Esophagus squamous epithelium (tissue), 5 donors: Measurements from ENCODE around the gene CIRBP. TPM values are rescaled to one million over a fixed set of nuclear protein-coding genes. Genes with fewer than 3 reads are reported as not detected.

Experiments used
- DNase-seq: peaks from one replicate; lab custom pipeline; 2025; lab: John Stamatoyannopoulos, UW
- H3K27ac ChIP-seq, 4 donors: fragments of 200-600 bp; sonication (generic); one replicate each; pipeline ENCODE4 v1.5.1; 2016 to 2019; ENCODE audit warnings: mild to moderate bottlenecking in 1 of 4
- H3K27me3 ChIP-seq, 4 donors: fragments of 200-600 bp; sonication (generic); 1 replicate in 3 of 4; 2 replicates in 1 of 4; pipeline versions ENCODE4 v1.5.1 to v1.6.0; 2017 to 2021; ENCODE audit warnings: antibody characterized with exemption in 1 of 4
- H3K36me3 ChIP-seq, 3 donors: fragments of 200-600 bp; sonication (generic); one replicate each; pipeline ENCODE4 v1.5.1; 2016 to 2019
- H3K4me1 ChIP-seq, 3 donors: fragments of 200-600 bp; sonication (generic); one replicate each; pipeline ENCODE4 v1.5.1; 2017 to 2019
- H3K4me3 ChIP-seq, 4 donors: fragments of 200-600 bp; sonication (generic); 1 replicate in 3 of 4; 2 replicates in 1 of 4; pipeline ENCODE4 v1.5.1; 2016 to 2019; ENCODE audit warnings: mild to moderate bottlenecking in 2 of 4, moderate library complexity in 1 of 4
- H3K9me3 ChIP-seq, 3 donors: fragments of 200-600 bp; sonication (generic); one replicate each; pipeline ENCODE4 v1.5.1; 2016 to 2019
- POLR2A ChIP-seq, 4 donors: fragments of 450-650 bp; IDR thresholded peaks; one replicate each; pipeline ENCODE4 v1.6.1; 2017; ENCODE audit warnings: antibody characterized with exemption in 4 of 4, mild to moderate bottlenecking in 4 of 4, moderate library complexity in 3 of 4
- WGBS, 2 donors: methylation state at CpG; one replicate each; pipeline ENCODE4 v1.1.5; 2018; 5-methylcytosine and 5-hydroxymethylcytosine counted together
- intact Hi-C: fragments of 100-400 bp; cut with DNase I; formaldehyde crosslinking; loops from one replicate; pipeline ENCODE4 v1.15.0; 2022
- total RNA-seq, 4 donors: library from RNA; depleted of rRNA; stranded (reverse); fragments of >200 nt; gene quantifications; one replicate each; pipeline ENCODE4 v1.1.0, GENCODE V29; 2016
- TF ChIP-seq, protein P1 (sequence below), 6 experiments: fragments of 450-650 bp in 4 of 6; fragments of 200-600 bp in 2 of 6; sonication (generic) in 2 of 6; IDR thresholded peaks; one replicate each; pipeline ENCODE4 v1.5.1; 2016 to 2019; ENCODE audit warnings: antibody characterized with exemption in 6 of 6, mild to moderate bottlenecking in 4 of 6, moderate library complexity in 4 of 6
- donor health status: DM: yes; HTN: yes; CAD: no.

CIRBP gene
- total RNA-seq, 4 donors from 2014 or later: 116 to 415 (median 238) TPM

GRCh38 chr19:1324249-1324805, 55.2 kb downstream of the CIRBP start:
- Histone ChIP-seq H3K4me1 (peaks cover 4 to 16% (median 11%) of the 10 kb centered on the region in 3 donors), H3K4me3 (peak overlapping the region in 3 of 4 donors; percentile 39 to 57 (median 44)), H3K27me3 (peaks cover 0 to 66% (median 2%) of the 10 kb centered on the region in 4 donors), H3K9me3 (no peaks in the 10 kb centered on the region), H3K27ac (no peak overlapping the region), H3K36me3 (no peaks in the 10 kb centered on the region)
- no peak for TF ChIP-seq POLR2A (IDR thresholded peaks at IDR 0.05)
- TF ChIP-seq, protein P1, sequence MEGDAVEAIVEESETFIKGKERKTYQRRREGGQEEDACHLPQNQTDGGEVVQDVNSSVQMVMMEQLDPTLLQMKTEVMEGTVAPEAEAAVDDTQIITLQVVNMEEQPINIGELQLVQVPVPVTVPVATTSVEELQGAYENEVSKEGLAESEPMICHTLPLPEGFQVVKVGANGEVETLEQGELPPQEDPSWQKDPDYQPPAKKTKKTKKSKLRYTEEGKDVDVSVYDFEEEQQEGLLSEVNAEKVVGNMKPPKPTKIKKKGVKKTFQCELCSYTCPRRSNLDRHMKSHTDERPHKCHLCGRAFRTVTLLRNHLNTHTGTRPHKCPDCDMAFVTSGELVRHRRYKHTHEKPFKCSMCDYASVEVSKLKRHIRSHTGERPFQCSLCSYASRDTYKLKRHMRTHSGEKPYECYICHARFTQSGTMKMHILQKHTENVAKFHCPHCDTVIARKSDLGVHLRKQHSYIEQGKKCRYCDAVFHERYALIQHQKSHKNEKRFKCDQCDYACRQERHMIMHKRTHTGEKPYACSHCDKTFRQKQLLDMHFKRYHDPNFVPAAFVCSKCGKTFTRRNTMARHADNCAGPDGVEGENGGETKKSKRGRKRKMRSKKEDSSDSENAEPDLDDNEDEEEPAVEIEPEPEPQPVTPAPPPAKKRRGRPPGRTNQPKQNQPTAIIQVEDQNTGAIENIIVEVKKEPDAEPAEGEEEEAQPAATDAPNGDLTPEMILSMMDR (IDR thresholded peaks at IDR 0.05): no peak
- DNase-seq: no peak
- intact Hi-C loops: no loop called here
- 62 to 70% methylated on average over 8 to 9 of the region's 12 CpGs for WGBS, 2 donors

Other genes with a start within 250 kb of the CIRBP start
- gene TMEM259, start 248.2 kb upstream of the CIRBP start, total RNA-seq: 100 to 1,000 TPM; 101 to 182 (median 146) TPM
- not detected for gene RNU6-2, start 247.8 kb upstream of the CIRBP start, total RNA-seq
- 100 to 1,000 TPM in 2 of 4 donors, 10 to 100 TPM in 2; 79.0 to 125 (median 105) TPM for gene CNN2, start 242.7 kb upstream of the CIRBP start, total RNA-seq
- 10 to 100 TPM; 12.6 to 24.4 (median 18.7) TPM for gene ABCA7, start 229.2 kb upstream of the CIRBP start, total RNA-seq
- 10 to 100 TPM in 3 of 4 donors, 1 to 10 TPM in 1; 8.2 to 39.3 (median 12.5) TPM for gene ARHGAP45, start 202.2 kb upstream of the CIRBP start, total RNA-seq
- gene POLR2E, start 174.0 kb upstream of the CIRBP start, total RNA-seq: 100 to 1,000 TPM; 113 to 198 (median 166) TPM
- gene GPX4, start 165.3 kb upstream of the CIRBP start, total RNA-seq: 100 to 1,000 TPM; 108 to 405 (median 244) TPM
- 10 to 100 TPM; 31.3 to 84.3 (median 68.3) TPM for gene SBNO2, start 95.1 kb upstream of the CIRBP start, total RNA-seq
- gene STK11, start 63.6 kb upstream of the CIRBP start, total RNA-seq: 10 to 100 TPM; 59.3 to 68.5 (median 61.6) TPM
- gene CBARP, start 31.3 kb upstream of the CIRBP start, total RNA-seq: 1 to 10 TPM in 3 of 4 donors, under 1 TPM in 1; 0.38 to 1.6 (median 1.2) TPM
- 100 to 1,000 TPM in 3 of 4 donors, 10 to 100 TPM in 1; 83.4 to 171 (median 132) TPM for gene ATP5F1D, start 27.6 kb upstream of the CIRBP start, total RNA-seq
- gene MIDN, start 20.7 kb upstream of the CIRBP start, total RNA-seq: 10 to 100 TPM; 12.4 to 65.0 (median 40.4) TPM
- 10 to 100 TPM; 31.5 to 69.8 (median 50.5) TPM for gene FAM174C, start 6.2 kb downstream of the CIRBP start, total RNA-seq
- not detected for gene EFNA2, start 16.5 kb downstream of the CIRBP start, total RNA-seq
- gene NDUFS7, start 114.6 kb downstream of the CIRBP start, total RNA-seq: 100 to 1,000 TPM; 124 to 191 (median 165) TPM
- gene GAMT, start 132.2 kb downstream of the CIRBP start, total RNA-seq: 10 to 100 TPM in 3 of 4 donors, 1 to 10 TPM in 1; 2.4 to 40.0 (median 13.1) TPM
- 10 to 100 TPM; 60.2 to 76.0 (median 69.0) TPM for gene DAZAP1, start 138.3 kb downstream of the CIRBP start, total RNA-seq
- 1,000 to 10,000 TPM; 2,502 to 3,774 (median 3,129) TPM for gene RPS15, start 169.1 kb downstream of the CIRBP start, total RNA-seq
- gene APC2, start 180.8 kb downstream of the CIRBP start, total RNA-seq: under 1 TPM in 1 of 4 donors, not detected in 3; under 0.01 TPM
- gene C19orf25, start 209.9 kb downstream of the CIRBP start, total RNA-seq: 10 to 100 TPM; 17.8 to 24.5 (median 23.0) TPM
- gene PCSK4, start 221.0 kb downstream of the CIRBP start, total RNA-seq: 1 to 10 TPM in 2 of 4 donors, under 1 TPM in 2; 0.35 to 5.5 (median 1.1) TPM
- 10 to 100 TPM in 2 of 4 donors, 1 to 10 TPM in 2; 5.7 to 13.8 (median 9.4) TPM for gene REEP6, start 221.8 kb downstream of the CIRBP start, total RNA-seq
- gene ADAMTSL5, start 243.7 kb downstream of the CIRBP start, total RNA-seq: 10 to 100 TPM; 13.5 to 20.8 (median 18.8) TPM